Measurements from ENCODE around the gene CMIP.
"Not testable (repeated sequence)": the region's sequence is repeated elsewhere in the genome, so short reads cannot be mapped to it uniquely, and the experiment has no call there.

Gene CMIP

DNA sequence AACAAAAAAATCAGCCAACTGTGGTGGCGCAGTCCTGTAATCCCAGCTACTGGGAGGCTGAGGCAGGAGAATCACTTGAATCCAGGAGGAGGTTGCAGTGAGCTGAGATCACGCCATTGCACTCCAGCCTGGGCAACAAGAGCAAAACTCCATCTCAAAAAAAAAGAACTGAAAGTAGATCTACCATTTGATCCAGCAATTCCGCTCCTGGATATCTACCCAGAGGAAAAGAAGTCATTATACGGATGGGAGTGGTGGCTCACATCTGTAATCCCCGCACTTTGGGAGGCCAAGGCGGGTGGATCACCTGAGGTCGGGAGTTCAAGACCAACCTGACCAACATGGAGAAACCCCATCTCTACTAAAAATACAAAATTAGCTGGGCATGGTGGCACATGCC is 22.5 kb upstream of the CMIP start:
- H3K36me3 ChIP-seq (ENCODE audit: control insufficient read depth, insufficient read depth, low read length); H3K27ac ChIP-seq (ENCODE audit: low read depth, low read length); H3K9ac ChIP-seq (ENCODE audit: low read depth, low read length): not testable (repeated sequence)

DNA sequence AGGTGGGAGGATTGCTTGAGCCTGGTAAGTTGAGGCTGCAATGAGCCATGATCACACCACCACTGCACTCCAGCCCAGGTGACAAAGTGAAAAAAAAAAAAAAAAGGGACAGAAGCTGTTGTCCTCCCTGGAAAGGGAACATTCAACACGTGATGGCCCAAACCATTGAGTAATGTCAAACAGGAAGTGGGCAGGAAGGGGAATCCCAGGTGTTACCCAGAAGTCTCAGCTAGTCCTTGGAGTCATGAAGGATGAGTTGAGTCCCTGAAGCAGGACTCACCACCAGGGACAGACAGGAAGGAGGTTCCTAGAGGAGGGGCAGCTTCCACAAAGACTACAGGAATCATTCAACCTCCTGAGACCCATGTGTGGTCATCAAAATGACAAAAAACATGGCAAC is 19.8 kb upstream of the CMIP start:
- Histone ChIP-seq H3K9ac (ENCODE audit: low read depth, low read length) (no peak overlapping the region), H3K36me3 (ENCODE audit: control insufficient read depth, insufficient read depth, low read length) (no peaks in the 10 kb centered on the region), H3K9me3 (ENCODE audit: control insufficient read depth, insufficient read depth, low read length) (no peaks in the 10 kb centered on the region), H3K27ac (ENCODE audit: low read depth, low read length) (no peak overlapping the region), H3K4me1 (ENCODE audit: control insufficient read depth, insufficient read depth, low read length) (no peaks in the 10 kb centered on the region; the same call in 1 of the 2 replicates), H3K27me3 (ENCODE audit: control insufficient read depth, insufficient read depth, low read length) (no peaks in the 10 kb centered on the region), H3K4me3 (ENCODE audit: low read depth, low read length) (no peak overlapping the region)

More for the DNA sequence above, 22.5 kb upstream of the CMIP start:
- not testable (repeated sequence) for H3K4me3 ChIP-seq (ENCODE audit: low read depth, low read length); H3K4me1 ChIP-seq (ENCODE audit: control insufficient read depth, insufficient read depth, low read length); H3K9me3 ChIP-seq (ENCODE audit: control insufficient read depth, insufficient read depth, low read length); H3K27me3 ChIP-seq (ENCODE audit: control insufficient read depth, insufficient read depth, low read length)

DNA sequence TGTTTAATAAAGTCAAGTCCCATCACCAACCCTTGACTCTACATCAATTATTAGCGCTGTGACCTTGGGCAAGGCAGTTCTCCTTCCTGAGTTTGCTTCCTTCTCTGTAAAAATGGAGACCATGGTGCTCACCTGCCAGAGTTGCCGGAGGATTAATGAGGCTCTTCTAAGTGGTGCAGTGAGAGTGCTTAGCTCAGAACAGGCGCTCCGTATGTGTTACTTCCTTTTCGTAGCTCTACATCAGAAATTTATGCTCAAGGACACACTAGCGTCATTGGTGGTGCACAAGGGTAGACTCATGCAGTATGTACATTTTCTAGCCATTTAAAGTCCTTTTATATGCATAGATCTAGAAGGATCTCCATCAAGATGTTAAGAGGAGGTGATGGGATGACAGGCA is 17.4 kb upstream of the CMIP start:
- Histone ChIP-seq H3K4me3 (ENCODE audit: low read depth, low read length) (no peak overlapping the region), H3K9me3 (ENCODE audit: control insufficient read depth, insufficient read depth, low read length) (no peaks in the 10 kb centered on the region), H3K4me1 (ENCODE audit: control insufficient read depth, insufficient read depth, low read length) (no peaks in the 10 kb centered on the region; the same call in 1 of the 2 replicates), H3K36me3 (ENCODE audit: control insufficient read depth, insufficient read depth, low read length) (no peaks in the 10 kb centered on the region), H3K27ac (ENCODE audit: low read depth, low read length) (no peak overlapping the region), H3K9ac (ENCODE audit: low read depth, low read length) (no peak overlapping the region), H3K27me3 (ENCODE audit: control insufficient read depth, insufficient read depth, low read length) (no peaks in the 10 kb centered on the region)

DNA sequence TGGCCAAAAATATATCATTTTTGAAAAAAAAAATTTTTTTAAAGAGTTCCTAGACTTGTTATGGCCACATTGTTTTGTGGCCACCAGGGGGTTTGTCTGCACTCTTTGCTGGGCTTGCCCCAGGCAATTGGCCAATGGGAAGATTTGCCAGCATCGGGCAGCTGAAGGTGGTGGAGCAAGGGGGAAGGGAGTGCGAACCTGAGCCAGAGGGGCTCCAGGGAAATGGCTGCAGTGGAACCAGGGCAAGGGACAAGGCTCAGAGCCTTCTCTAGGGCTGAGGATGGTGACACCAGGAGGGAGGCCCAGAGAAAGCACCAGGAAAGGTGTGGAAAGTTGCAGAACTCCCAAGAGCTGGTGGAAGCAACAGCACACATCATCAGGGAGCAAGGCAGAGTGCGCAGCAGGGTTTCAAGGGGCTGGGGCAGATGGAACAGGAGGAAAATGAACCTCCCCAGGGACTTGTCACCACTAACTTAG is 15.5 kb upstream of the CMIP start:
- no peak overlapping the region for H3K27ac ChIP-seq (ENCODE audit: low read depth, low read length)
- no peak overlapping the region for H3K4me3 ChIP-seq (ENCODE audit: low read depth, low read length)
- H3K9me3 ChIP-seq (ENCODE audit: control insufficient read depth, insufficient read depth, low read length) = no peaks in the 10 kb centered on the region
- H3K4me1 ChIP-seq (ENCODE audit: control insufficient read depth, insufficient read depth, low read length) = peaks cover 6% of the 10 kb centered on the region; the same call in 1 of the 2 replicates
- H3K9ac ChIP-seq (ENCODE audit: low read depth, low read length) = no peak overlapping the region
- H3K36me3 ChIP-seq (ENCODE audit: control insufficient read depth, insufficient read depth, low read length) = no peaks in the 10 kb centered on the region
- no peaks in the 10 kb centered on the region for H3K27me3 ChIP-seq (ENCODE audit: control insufficient read depth, insufficient read depth, low read length)

DNA sequence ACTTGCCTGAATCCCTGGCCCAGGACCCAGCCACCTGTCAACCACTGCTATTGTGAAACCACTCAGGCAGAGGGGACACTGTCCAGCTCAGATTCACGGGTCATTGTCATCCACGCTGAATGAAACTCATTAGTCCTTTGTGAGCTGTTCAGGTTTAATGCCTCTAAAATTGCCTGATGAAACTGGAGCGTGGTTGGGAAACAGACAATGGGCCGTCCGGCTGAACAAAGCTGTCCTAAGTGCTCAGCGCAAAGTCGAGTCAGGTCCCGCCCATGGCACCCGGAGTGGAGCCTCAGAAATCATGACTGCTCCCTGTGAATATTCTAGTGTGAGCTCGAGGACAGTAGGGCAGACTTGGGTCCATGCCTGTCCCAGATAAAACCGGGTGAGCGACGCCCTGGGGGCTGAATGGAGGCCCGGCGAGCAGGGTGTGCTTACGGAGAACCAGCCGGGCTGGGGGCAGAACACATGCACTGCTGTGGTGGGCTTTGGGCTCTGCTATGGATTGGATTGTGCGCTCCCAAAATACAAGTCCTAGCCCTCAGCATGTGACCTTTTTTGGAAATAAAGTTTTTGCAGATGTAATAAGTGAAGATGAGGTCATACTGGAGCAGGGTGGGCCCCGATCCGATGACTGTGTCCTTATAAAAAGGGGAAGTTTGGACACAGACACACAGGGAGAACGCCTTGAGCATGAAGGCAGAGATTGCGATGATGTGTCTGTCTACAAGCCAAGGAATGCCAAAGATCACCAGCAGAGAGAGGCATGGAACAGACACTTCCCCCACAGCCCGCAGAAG is 12.9 kb upstream of the CMIP start:
- H3K36me3 ChIP-seq (ENCODE audit: control insufficient read depth, insufficient read depth, low read length) = no peaks in the 10 kb centered on the region
- peaks cover 6% of the 10 kb centered on the region; the same call in 1 of the 2 replicates for H3K4me1 ChIP-seq (ENCODE audit: control insufficient read depth, insufficient read depth, low read length)
- H3K9me3 ChIP-seq (ENCODE audit: control insufficient read depth, insufficient read depth, low read length) = no peaks in the 10 kb centered on the region
- H3K4me3 ChIP-seq (ENCODE audit: low read depth, low read length) = no peak overlapping the region
- H3K9ac ChIP-seq (ENCODE audit: low read depth, low read length) = no peak overlapping the region
- no peaks in the 10 kb centered on the region for H3K27me3 ChIP-seq (ENCODE audit: control insufficient read depth, insufficient read depth, low read length)
- H3K27ac ChIP-seq (ENCODE audit: low read depth, low read length) = no peak overlapping the region

DNA sequence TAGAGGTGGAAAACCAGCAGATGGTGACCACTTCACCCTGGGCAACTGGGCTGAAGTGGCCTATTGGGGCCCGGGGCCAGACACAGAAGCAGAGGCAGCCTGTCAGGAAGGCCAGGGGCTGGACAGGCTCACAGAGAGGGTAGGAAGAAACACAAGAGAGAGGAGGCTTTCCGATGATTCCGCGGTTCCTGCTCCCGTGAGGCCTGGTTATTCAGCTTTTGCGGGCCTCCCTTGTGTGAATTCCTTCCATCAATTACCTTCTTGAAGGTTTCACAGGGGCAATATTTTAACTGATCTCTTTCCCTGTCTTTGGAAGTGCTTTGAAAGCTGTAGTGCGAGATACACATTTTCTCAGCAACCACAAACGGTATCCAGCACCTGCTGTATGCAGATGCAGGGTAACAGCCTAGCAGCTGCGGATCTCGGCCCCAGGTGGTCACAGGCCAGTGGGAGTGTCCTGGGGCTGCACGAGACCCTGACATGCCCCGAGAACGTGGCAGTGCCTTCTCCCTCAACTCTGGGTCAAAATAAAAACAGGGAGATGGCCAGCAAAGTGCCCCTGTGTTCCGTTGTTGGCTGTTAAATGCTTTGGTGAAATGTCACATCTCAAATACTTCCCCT is 11.6 kb upstream of the CMIP start:
- H3K4me1 ChIP-seq (ENCODE audit: control insufficient read depth, insufficient read depth, low read length) = peaks cover 6% of the 10 kb centered on the region; the same call in 1 of the 2 replicates
- H3K27me3 ChIP-seq (ENCODE audit: control insufficient read depth, insufficient read depth, low read length) = no peaks in the 10 kb centered on the region
- H3K9me3 ChIP-seq (ENCODE audit: control insufficient read depth, insufficient read depth, low read length) = no peaks in the 10 kb centered on the region
- H3K4me3 ChIP-seq (ENCODE audit: low read depth, low read length) = no peak overlapping the region
- no peak overlapping the region for H3K27ac ChIP-seq (ENCODE audit: low read depth, low read length)
- no peak overlapping the region for H3K9ac ChIP-seq (ENCODE audit: low read depth, low read length)
- H3K36me3 ChIP-seq (ENCODE audit: control insufficient read depth, insufficient read depth, low read length) = no peaks in the 10 kb centered on the region

DNA sequence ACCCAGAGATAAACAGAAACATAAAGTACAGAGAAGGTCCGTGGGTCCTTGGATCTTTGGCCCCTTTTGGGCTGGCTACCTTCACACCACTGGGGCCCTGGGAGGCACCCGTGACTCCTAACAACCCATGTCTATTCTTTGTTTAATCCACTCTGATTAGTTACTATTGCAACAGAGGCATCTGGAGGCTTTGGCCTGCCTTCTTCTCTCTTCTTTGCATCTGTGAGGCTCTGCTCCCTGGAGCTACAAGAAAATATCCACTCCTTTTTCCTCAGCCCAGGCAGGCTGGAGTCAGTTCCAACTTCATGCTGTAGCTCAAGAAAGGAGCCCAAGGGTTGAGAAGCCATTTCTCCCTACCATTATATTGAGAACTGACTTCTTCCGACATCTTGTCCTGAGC is 9.5 kb upstream of the CMIP start:
- no peaks in the 10 kb centered on the region for H3K27me3 ChIP-seq (ENCODE audit: control insufficient read depth, insufficient read depth, low read length)
- no peak overlapping the region for H3K4me3 ChIP-seq (ENCODE audit: low read depth, low read length)
- peaks cover 6% of the 10 kb centered on the region; the same call in 1 of the 2 replicates for H3K4me1 ChIP-seq (ENCODE audit: control insufficient read depth, insufficient read depth, low read length)
- no peak overlapping the region for H3K27ac ChIP-seq (ENCODE audit: low read depth, low read length)
- H3K36me3 ChIP-seq (ENCODE audit: control insufficient read depth, insufficient read depth, low read length) = no peaks in the 10 kb centered on the region
- no peaks in the 10 kb centered on the region for H3K9me3 ChIP-seq (ENCODE audit: control insufficient read depth, insufficient read depth, low read length)
- H3K9ac ChIP-seq (ENCODE audit: low read depth, low read length) = no peak overlapping the region

DNA sequence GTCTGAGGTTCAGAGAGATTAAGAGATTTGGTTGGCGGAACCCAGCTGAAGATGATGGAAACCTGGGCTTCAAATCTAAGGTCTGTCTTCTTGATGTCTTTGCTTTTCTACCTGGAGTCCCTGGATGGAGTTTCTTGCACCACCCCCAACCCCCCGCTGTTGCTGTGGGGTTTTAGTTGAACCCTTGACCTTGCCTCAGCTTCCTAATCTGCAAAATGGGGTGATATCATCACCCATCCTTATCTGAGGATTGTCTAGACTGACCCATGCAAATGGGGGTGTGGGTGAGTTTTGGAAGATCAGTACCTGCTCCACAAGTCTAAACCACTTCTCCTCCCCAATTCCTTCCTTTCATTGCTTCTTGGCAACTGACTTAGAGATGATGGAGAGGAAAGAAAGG is 9.0 kb upstream of the CMIP start:
- H3K27ac ChIP-seq (ENCODE audit: low read depth, low read length) = no peak overlapping the region
- H3K9me3 ChIP-seq (ENCODE audit: control insufficient read depth, insufficient read depth, low read length) = no peaks in the 10 kb centered on the region
- no peak overlapping the region for H3K9ac ChIP-seq (ENCODE audit: low read depth, low read length)
- H3K36me3 ChIP-seq (ENCODE audit: control insufficient read depth, insufficient read depth, low read length) = no peaks in the 10 kb centered on the region
- no peak overlapping the region for H3K4me3 ChIP-seq (ENCODE audit: low read depth, low read length)
- H3K27me3 ChIP-seq (ENCODE audit: control insufficient read depth, insufficient read depth, low read length) = no peaks in the 10 kb centered on the region
- peaks cover 6% of the 10 kb centered on the region; the same call in 1 of the 2 replicates for H3K4me1 ChIP-seq (ENCODE audit: control insufficient read depth, insufficient read depth, low read length)

DNA sequence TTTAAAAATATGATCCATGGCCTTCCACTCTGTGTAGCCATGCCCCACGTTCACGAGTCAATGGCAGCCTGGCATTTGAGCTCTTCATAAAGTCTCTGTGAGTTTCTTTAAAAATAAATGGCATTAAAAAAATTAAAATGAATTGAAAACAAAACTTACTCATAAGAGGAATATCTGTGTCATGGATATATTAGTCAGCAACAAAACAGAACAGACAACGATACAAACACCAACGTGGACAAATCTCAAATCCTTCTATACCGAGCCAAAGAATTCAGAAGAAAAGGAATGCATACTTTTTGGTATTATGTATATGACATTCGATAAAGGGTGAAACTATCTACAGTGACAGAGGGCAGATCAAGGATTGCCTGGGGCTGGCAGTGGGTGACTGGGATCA is 8.2 kb upstream of the CMIP start:
- Histone ChIP-seq H3K4me1 (ENCODE audit: control insufficient read depth, insufficient read depth, low read length) (peaks cover 6% of the 10 kb centered on the region; the same call in 1 of the 2 replicates), H3K27ac (ENCODE audit: low read depth, low read length) (no peak overlapping the region), H3K27me3 (ENCODE audit: control insufficient read depth, insufficient read depth, low read length) (no peaks in the 10 kb centered on the region), H3K9ac (ENCODE audit: low read depth, low read length) (no peak overlapping the region), H3K9me3 (ENCODE audit: control insufficient read depth, insufficient read depth, low read length) (no peaks in the 10 kb centered on the region), H3K4me3 (ENCODE audit: low read depth, low read length) (no peak overlapping the region), H3K36me3 (ENCODE audit: control insufficient read depth, insufficient read depth, low read length) (no peaks in the 10 kb centered on the region)

DNA sequence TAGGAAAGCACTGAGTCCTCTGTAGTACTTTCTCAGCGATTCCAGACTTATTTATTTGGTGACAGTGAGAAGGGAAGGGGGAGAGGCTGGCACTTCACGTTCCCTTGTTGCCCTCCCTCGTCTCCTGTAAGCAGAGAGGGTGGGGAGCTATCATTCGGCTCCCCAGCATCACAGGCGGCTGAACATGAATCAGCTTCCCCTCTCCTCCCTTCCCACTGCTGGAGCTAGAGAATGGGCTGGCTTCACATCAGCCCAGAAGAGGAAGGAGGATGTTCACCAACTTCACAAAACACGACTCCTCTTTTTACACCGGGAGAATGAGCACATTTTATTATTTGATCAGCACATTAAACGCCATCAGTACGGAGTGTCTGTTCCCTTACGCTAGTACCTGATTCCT is 6.7 kb upstream of the CMIP start:
- no peak overlapping the region for H3K4me3 ChIP-seq (ENCODE audit: low read depth, low read length)
- no peak overlapping the region for H3K9ac ChIP-seq (ENCODE audit: low read depth, low read length)
- no peak overlapping the region for H3K27ac ChIP-seq (ENCODE audit: low read depth, low read length)
- peaks cover 5% of the 10 kb centered on the region; the same call in 1 of the 2 replicates for H3K4me1 ChIP-seq (ENCODE audit: control insufficient read depth, insufficient read depth, low read length)
- H3K27me3 ChIP-seq (ENCODE audit: control insufficient read depth, insufficient read depth, low read length) = peaks cover 13% of the 10 kb centered on the region
- H3K36me3 ChIP-seq (ENCODE audit: control insufficient read depth, insufficient read depth, low read length) = no peaks in the 10 kb centered on the region
- H3K9me3 ChIP-seq (ENCODE audit: control insufficient read depth, insufficient read depth, low read length) = no peaks in the 10 kb centered on the region

All from HUES48 (cell line).